A549 (cell line): ENCODE results near the gene PCBP3.

Experiments used
- HDAC2 ChIP-seq: fragments of 200-600 bp; sonication (generic); IDR thresholded peaks from 2 replicates; pipeline ENCODE4 v1.6.1; 2016
- PHF8 ChIP-seq: fragments of 200-600 bp; sonication (generic); IDR thresholded peaks from 2 replicates; pipeline ENCODE4 v1.6.1; 2016; ENCODE audit warnings: low read depth, mild to moderate bottlenecking, antibody characterized with exemption, moderate library complexity, borderline replicate concordance
- POLR2A ChIP-seq: IDR thresholded peaks from 2 replicates; pipeline ENCODE4 v1.6.1; 2012; ENCODE audit warnings: mild to moderate bottlenecking, low read length
- SREBF2 ChIP-seq: fragments of 450-650 bp; IDR thresholded peaks from 2 replicates; pipeline ENCODE4 v1.6.1; 2014; ENCODE audit warnings: mild to moderate bottlenecking, moderate library complexity
- TF ChIP-seq, protein P1 (sequence below): fragments of >200 bp; sonication (Bioruptor Twin); formaldehyde crosslinking; IDR thresholded peaks from 3 replicates; pipeline ENCODE4 v1.5.1; 2016
- TF ChIP-seq, protein P2 (sequence below): fragments of 200-600 bp; sonication (generic); IDR thresholded peaks from 2 replicates; pipeline ENCODE4 v1.6.1; 2016; ENCODE audit warnings: antibody characterized with exemption, mild to moderate bottlenecking, moderate library complexity

DNA sequence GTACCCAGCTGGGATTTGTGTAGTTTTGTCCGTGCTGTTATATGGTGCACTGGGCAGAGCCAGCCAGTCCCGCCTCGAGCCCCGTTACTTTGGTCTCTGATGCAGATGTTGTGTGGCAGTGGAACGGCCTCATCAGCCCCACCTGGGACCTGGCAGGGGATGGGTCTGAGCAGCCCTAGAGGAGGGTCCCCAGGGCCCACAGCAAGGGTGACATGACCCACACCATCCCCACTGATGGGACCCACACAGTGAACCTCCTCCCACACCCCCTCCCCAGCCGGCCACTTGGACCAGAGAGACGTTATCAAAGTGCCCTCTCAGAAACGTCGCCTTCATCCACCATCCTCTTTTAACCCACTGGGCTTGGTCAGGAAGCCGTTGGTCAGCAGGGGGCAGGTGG is 42.0 kb upstream of the PCBP3 start:
- TF ChIP-seq, protein P1, sequence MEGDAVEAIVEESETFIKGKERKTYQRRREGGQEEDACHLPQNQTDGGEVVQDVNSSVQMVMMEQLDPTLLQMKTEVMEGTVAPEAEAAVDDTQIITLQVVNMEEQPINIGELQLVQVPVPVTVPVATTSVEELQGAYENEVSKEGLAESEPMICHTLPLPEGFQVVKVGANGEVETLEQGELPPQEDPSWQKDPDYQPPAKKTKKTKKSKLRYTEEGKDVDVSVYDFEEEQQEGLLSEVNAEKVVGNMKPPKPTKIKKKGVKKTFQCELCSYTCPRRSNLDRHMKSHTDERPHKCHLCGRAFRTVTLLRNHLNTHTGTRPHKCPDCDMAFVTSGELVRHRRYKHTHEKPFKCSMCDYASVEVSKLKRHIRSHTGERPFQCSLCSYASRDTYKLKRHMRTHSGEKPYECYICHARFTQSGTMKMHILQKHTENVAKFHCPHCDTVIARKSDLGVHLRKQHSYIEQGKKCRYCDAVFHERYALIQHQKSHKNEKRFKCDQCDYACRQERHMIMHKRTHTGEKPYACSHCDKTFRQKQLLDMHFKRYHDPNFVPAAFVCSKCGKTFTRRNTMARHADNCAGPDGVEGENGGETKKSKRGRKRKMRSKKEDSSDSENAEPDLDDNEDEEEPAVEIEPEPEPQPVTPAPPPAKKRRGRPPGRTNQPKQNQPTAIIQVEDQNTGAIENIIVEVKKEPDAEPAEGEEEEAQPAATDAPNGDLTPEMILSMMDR: no peak
- TF ChIP-seq PHF8 (no peak), POLR2A (no peak), SREBF2 (no peak), HDAC2 (no peak)
- TF ChIP-seq, protein P2, sequence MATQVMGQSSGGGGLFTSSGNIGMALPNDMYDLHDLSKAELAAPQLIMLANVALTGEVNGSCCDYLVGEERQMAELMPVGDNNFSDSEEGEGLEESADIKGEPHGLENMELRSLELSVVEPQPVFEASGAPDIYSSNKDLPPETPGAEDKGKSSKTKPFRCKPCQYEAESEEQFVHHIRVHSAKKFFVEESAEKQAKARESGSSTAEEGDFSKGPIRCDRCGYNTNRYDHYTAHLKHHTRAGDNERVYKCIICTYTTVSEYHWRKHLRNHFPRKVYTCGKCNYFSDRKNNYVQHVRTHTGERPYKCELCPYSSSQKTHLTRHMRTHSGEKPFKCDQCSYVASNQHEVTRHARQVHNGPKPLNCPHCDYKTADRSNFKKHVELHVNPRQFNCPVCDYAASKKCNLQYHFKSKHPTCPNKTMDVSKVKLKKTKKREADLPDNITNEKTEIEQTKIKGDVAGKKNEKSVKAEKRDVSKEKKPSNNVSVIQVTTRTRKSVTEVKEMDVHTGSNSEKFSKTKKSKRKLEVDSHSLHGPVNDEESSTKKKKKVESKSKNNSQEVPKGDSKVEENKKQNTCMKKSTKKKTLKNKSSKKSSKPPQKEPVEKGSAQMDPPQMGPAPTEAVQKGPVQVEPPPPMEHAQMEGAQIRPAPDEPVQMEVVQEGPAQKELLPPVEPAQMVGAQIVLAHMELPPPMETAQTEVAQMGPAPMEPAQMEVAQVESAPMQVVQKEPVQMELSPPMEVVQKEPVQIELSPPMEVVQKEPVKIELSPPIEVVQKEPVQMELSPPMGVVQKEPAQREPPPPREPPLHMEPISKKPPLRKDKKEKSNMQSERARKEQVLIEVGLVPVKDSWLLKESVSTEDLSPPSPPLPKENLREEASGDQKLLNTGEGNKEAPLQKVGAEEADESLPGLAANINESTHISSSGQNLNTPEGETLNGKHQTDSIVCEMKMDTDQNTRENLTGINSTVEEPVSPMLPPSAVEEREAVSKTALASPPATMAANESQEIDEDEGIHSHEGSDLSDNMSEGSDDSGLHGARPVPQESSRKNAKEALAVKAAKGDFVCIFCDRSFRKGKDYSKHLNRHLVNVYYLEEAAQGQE: no peak
